22Rv1 (cell line): ENCODE results near the gene RGR.

Source experiments
- H3K27ac ChIP-seq: fragments of 450-650 bp; 2 replicates; pipeline ENCODE4 v1.5.1; 2017
- ZFX ChIP-seq: fragments of 450-650 bp; IDR thresholded peaks from 2 replicates; pipeline ENCODE4 v1.6.1; 2017; ENCODE audit warnings: antibody characterized with exemption, borderline replicate concordance
- TF ChIP-seq, protein P1 (sequence below): fragments of 450-650 bp; IDR thresholded peaks from 2 replicates; pipeline ENCODE4 v1.5.1; 2017; ENCODE audit warnings: mild to moderate bottlenecking

RGR gene

GRCh38 chr10:84233940-84234339 lies 10.9 kb upstream of the RGR start:
- no peak overlapping the region for H3K27ac ChIP-seq
- TF ChIP-seq, protein P1, sequence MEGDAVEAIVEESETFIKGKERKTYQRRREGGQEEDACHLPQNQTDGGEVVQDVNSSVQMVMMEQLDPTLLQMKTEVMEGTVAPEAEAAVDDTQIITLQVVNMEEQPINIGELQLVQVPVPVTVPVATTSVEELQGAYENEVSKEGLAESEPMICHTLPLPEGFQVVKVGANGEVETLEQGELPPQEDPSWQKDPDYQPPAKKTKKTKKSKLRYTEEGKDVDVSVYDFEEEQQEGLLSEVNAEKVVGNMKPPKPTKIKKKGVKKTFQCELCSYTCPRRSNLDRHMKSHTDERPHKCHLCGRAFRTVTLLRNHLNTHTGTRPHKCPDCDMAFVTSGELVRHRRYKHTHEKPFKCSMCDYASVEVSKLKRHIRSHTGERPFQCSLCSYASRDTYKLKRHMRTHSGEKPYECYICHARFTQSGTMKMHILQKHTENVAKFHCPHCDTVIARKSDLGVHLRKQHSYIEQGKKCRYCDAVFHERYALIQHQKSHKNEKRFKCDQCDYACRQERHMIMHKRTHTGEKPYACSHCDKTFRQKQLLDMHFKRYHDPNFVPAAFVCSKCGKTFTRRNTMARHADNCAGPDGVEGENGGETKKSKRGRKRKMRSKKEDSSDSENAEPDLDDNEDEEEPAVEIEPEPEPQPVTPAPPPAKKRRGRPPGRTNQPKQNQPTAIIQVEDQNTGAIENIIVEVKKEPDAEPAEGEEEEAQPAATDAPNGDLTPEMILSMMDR: no peak
- TF ChIP-seq ZFX: no peak

DNA sequence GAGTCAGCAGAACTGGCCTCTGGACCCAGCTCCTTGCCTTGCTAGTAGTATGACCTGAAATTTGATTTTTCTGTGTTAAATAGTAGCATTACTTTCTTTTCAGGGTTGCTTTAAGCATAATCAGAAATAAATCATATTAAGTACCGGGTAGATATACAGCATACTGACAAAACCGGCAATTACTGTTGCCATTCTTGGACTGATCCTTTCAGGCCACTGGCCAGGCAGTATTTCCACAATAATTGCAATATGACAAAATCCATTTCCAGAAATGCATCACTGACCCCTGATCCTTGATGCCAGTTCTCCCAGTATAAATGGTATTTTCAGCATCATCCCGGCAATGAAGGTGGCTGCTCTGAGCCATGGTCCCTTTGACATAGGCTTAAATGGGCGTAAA lies 10.4 kb upstream of the RGR start:
- H3K27ac ChIP-seq: no peak overlapping the region
- TF ChIP-seq, protein P1: no peak
- no peak for TF ChIP-seq ZFX

- no peak overlapping the region for H3K27ac ChIP-seq
- TF ChIP-seq ZFX: no peak
- TF ChIP-seq, protein P1: no peak
These were observed 9.8 kb upstream of the RGR start for GRCh38 chr10:84235096-84235495.

DNA sequence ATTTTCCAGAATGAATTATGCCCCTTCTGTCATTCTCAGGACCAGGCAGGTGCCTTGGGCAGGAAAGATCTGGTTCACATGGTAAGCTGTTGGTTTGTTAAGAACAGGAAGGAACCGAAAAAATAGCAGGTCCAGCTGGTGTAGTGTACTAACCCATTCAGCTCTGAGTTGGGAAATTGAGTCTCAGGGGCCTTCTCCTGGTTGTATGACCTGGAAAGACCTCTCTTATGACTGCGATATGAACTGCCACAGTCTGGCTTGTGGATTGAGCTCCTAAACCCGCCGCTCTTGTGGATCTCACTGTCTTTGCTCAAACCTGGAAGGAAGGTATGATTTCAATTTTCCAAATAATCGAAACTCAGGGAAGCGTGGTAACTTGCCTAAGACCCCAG lies 8.1 kb upstream of the RGR start:
- TF ChIP-seq, protein P1: no peak
- no peak for TF ChIP-seq ZFX
- no peak overlapping the region for H3K27ac ChIP-seq

- H3K27ac ChIP-seq: no peak overlapping the region
- TF ChIP-seq, protein P1: peak; percentile 35
- TF ChIP-seq ZFX: no peak
These were observed 7.4 kb upstream of the RGR start for GRCh38 chr10:84237199-84238051.

- no peak overlapping the region for H3K27ac ChIP-seq
- TF ChIP-seq ZFX: no peak
- TF ChIP-seq, protein P1: no peak
These were observed 5.9 kb upstream of the RGR start for GRCh38 chr10:84238909-84239308.

DNA sequence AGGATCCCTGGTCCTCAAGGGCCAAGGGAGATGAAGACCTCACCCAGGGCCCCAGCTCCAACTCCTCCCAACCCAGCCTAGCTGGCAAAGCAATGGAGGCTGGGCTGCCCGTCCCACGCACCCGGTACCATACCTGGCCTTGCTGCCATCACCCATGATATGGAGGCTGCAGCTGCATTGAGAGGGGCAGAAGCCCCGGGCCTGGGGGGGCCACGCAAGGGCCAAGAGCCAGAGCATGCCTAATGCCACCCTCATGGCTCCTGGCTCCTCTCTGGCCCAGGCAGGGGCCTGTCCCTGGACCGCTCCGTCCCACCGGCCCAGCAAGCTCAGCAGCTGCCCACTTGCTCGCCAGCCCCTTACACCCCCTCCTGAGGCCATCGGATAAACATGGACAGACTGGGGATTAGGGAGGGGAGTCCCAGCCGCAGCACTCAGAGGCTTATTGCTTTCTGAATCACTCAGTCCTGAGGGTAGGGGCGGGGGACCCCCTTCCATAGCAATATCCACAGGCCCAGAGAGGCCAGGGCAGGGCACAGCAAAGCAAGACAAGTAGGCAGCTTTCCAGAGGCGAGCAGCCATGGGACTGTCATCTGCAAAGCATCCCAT lies 3.6 kb upstream of the RGR start, which contains the start of gene LRIT1:
Gene LRIT1 (minus strand): TSS at position 362 of the 606 bp plus-strand sequence. CDS start 107 bp downstream, at position 255.
- H3K27ac ChIP-seq: no peak within 1 kb of the TSS
- TF ChIP-seq, protein P1: no peak
